ENCODE results near the gene NODAL.

Gene NODAL

DNA sequence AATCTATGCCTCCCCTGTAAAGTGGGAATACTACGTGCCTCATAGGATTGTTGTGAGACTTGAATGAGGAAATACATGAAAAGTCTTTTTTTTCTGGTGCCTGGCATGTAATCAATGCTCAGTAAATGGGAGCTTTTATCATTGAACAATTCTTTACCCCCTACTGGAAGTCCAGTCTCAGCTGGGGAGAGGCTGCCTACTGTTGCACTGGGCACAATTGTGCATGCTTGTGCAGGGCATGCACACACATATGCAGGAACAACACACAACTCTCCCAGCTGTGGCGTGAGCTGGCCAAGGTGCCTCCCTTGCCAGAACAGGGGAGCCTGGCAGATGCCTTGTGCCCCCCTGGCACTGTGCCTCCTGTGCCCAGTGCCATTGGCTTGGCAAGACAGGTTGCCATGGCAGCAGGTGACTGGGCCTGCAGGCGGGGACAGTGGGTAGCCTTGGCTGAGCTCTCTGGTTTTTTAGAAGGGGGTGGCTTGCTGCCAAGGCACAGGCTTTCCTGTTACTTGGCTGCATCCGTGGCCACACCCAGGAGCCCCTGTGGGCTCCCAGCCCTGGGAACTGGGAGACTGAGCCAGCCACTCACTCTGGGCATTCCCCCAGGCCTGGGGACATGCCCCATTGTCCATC is 21.0 kb upstream of the NODAL start:
- DNase-seq (ENCODE audit: low spot score), result peak; percentile 73

DNA sequence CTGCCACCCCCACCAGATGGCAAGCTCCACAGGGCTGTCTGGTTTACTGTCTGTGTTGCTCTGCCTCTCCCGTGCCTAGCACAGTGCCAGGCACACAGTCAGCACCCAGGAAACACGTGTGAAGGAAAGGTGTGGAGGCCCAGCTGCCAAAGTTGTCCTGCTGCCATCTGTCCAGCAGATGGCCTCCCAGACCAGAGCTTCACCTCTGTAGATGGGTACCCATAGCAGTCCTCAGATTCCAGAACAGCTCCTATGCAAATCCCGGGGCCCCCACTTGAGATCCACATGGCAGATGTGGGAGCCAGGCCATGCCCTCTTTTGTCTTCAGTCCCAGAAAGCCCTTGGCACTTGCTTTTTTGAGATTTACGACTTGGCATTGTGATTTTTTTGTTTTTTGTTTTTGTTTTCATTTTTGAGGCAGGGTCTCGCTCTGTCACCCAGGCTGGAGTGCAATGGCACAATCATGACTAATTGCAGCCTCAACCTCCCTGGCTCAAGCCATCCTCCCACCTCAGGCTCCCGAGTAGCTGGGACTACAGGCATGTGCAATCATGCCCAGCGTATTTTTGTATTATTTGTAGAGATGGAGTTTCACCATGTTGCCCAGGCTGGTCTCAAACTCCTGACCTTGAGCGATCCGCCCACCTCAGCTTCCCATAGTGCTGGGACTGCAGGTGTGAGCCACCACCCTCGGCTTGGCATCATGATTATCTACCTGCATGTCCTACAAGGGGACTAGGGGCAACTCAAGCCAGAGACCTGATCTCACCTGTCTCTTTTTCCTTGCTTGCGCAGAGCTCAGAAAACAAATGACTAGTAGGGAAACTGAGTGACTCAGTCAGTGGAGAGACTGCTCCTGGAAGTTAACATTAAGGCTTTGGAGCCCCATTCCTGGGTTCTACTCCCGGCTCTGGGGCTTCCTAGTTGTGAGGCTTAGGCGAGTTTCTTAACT is 20.2 kb upstream of the NODAL start:
- DNase-seq (ENCODE audit: low spot score), result peak; percentile 57

GRCh38 chr10:70459774-70460490 is 18.5 kb upstream of the NODAL start:
- no peak for DNase-seq (ENCODE audit: low spot score)

DNA sequence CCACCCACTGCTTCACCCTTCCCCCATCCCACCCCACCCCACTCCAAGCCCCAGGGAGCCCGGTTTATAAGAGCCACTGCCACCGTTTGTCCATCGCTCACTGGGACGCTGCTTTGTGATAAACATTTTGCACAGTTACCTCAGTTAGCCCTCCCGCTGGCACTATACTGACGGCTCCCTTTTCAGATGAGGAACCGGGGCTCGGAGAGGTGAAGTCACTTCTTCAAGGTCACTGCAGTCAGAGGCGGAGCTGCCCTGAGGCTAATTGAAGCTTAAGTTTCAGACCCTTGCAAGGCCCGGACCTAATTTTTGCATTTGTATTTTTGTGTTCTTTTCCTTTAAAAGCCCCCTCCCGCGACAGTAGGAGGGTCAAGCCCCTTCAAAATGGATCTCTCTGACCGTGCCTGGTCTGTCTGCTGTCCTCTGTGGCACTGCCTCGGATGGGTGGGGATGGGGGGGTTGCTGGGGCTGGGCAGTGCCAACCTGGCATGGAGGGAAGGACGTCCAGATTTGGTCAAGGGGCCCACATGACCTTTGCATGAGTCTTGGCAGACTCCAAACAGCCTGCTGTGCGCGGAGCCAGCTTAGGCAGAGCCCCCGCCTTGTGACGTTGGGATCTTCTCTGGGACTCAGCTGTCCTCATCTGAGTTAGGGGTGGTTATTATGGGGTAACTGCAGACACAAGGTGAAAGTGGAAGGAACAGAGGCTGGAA is 17.7 kb upstream of the NODAL start:
- no peak for DNase-seq (ENCODE audit: low spot score)

DNA sequence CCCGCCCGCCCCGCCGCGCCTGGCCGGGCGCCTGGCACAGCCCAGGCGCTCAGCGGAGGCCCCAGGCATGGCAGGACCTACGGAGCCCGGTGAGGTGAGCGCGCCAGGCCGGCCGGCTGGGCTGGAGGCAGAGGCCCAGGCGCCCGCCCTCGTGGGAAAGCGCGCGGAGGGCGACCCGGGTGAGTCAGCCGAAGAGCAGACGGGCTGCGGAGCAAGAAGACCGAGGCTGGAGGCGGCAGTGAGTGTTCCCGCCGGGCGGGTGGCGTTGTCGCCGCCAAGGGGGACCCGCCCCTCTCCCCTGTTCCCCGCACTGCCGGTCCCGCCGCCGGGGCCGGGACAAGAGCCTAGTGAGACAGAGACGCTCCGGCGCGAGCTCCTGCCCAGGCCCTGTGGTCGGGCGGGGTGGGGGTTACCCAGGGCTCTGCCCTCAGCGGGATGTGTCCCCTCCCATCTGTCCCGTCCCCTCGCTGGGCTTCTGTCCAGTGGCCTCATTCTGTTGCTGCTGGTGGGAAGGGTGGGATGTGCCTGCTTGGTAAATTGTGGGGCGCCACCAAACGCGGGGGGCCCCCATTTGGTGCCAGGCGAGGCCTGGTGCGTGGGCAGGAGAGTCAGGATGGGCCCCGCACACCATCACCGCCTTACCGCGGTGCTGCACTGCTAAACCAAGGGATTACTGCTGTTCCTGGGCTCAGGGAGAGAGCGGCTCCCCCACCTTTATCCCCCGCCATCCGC is 17.0 kb upstream of the NODAL start:
- no peak for DNase-seq (ENCODE audit: low spot score)

DNA sequence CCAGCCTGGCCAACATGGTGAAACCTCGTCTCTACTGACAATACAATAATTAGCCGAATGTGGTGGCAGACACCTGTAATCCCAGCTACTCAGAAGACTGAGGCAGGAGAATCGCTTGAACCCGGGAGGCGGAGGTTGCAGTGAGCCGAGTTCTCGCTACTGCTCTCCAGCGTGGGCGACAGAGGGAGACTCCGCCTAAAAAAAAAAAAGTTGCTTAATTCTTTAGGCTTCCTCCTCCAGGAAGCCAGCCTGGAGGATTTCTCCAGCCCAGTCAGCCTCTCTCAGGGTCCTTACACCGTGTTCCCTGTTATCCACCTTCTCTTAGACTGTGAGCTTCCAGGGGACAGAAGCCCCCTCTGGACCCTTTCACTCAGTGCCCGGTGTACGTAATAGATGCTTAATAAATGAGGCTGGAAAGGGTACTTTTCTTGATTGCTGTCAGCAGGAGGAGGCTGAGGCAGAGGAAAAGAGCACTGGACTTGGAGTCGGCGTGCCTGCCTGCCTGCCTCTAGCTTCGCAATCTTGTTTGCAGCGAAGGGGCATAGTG is 16.4 kb upstream of the NODAL start:
- DNase-seq (ENCODE audit: low spot score), result no peak

DNA sequence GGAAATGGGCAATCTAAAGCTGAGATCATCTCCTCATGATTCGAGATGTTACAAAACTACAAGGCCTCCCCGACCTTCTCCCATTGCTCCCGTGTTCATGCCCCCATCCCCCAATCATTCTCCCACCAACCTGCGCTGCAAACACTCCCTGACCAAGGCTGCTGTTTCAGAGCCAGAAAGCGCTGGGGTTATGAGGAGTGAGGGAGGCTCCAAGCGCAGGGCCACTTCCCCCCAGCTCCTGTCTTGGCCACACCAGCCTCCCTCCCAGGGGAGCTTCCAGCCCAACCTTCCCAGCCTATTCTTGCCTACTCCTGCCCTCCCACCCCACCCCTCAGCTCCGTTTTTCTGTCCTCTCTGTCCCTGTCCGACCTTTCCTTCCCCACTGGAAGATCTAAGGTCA is 14.7 kb upstream of the NODAL start:
- no peak for DNase-seq (ENCODE audit: low spot score)

DNA sequence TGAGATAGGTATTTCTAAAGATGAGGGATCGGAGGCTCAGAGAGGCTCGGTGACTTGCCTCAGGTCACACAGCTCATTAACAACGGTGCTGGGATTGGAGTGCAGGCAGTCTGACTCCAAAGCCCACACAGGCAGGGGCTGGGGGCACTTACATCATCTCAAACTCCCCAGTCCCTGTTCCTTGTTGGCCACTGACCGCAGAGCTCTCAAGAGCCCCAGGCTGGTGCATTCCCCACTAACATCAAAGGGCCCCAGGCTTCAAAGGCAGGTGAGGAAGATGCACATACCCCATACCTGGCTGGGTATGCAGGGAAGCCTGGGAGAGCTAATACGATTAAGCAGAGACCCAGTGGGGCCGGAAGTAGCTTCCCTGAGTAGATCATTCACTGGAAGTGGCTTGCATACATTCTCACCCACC is 13.7 kb upstream of the NODAL start:
- no peak for DNase-seq (ENCODE audit: low spot score)

GRCh38 chr10:70448236-70448635 is 6.8 kb upstream of the NODAL start:
- no peak for DNase-seq (ENCODE audit: low spot score)

- no peak for DNase-seq (ENCODE audit: low spot score)
Measured at GRCh38 chr10:70445718-70446657, 4.5 kb upstream of the NODAL start.

GRCh38 chr10:70444744-70445143 is 3.3 kb upstream of the NODAL start:
- DNase-seq (ENCODE audit: low spot score), result no peak

DNA sequence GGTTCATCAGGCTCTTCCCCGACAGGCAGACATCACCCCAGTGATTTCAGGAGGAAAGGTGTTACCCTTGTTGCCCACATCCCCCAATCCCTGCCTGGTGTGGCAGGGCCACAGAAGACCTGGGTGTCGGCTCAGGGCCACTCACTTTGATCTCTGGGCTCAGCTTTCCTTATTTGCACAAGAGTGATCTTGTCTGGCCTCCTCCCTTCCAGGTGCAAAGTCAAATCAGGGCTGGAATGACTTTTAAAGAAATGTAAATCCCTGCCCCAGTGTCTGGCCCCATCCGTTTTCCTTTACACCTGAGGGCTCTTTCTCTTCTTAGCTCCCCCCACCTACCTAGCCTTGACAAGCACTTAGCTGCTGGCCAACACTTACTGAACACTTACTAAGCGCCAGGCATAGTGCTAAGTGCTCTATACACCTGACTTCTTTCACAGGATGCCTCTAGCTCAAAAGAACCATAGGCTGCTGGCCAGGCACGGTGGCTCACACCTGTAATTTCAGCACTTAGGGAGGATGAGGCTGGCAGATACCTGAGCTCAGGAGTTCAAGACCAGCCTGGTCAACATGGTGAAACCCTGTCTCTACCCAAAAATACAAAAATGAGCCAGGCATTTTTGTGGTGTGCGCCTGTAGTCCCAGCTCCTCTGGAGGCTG is 979 bp upstream of the NODAL start:
- no peak for DNase-seq (ENCODE audit: low spot score)

DNA sequence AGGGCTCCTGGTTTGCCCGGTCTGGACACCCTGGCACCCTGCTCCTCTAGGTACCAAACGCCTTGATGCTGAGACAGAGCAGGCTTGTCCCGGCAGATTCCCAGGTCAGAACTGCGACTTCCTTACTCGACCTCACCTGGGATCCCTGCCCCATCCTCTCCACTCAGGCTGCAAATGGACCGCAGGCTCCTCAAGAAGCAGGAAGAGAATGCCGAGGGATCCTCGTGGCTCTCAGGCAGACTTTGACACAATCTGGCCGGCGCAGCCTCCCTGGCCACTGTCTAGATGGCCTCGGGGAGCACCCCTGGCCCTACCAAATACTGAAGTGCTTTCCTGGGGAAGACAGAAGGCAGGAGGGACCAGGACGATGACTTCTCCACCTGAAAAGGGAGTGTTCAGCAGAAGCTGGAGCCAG is 421 bp upstream of the NODAL start:
- no peak for DNase-seq (ENCODE audit: low spot score)

DNA sequence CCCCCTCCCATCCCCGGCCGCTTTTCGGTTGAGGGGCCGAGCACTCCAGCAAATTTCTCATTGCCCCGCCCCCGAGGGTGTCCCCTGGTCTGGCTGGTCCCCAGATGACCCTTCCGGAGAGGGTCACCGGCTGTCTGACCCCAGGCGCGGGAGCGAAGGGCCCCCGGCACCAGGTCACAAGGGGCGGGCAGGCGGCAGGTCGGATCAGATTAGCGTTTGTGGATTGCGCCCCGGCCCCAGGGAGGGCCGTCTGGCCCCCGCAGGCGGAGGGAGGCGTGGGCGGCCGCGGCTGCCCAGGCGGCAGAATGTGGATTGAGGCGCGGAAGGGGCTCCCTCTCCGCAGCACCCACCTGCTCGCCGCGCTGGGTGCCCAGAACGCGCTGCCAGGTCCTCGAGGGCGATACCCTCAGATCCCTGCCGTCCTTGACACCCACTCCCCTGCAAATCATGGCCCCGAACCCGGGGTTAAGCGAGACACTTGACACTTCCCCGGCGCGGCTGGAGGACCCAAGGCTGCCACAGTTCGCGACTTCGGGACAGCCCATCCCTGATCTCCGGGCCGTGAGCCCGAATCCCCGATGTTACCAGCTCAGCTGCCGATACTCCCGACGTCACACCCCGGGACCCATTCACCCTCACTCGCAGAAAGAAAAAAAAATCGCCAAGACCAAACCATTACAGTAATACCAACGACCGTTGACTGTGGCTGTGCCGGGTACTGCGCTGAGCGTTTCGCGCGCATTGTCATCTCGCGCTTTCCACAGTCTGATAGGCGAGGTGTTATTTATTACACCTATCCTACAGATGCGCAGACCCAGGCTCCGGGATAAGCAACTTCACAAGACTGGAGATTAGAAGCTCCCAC is 953 bp downstream of the NODAL start:
- DNase-seq (ENCODE audit: low spot score), result no peak

DNA sequence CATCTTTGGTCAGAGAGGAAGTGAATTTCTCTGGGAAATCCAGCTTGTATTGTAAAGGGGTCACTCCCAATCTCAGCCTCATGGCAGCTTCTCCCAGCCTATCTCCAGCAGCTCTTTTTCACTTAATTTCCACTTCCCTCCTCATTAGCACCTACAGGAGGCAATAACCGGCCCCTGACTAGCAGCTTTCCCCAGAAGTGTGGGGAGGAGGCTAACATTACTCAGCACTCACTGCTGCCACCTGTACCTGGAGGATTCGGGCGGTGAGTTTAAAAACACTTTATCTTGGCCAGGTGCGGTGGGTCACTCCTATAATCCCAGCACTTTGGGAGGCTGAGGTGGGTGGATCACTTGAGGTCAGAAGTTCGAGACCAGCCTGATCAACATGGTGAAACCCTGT is 3.8 kb downstream of the NODAL start:
- no peak for DNase-seq (ENCODE audit: low spot score)

DNA sequence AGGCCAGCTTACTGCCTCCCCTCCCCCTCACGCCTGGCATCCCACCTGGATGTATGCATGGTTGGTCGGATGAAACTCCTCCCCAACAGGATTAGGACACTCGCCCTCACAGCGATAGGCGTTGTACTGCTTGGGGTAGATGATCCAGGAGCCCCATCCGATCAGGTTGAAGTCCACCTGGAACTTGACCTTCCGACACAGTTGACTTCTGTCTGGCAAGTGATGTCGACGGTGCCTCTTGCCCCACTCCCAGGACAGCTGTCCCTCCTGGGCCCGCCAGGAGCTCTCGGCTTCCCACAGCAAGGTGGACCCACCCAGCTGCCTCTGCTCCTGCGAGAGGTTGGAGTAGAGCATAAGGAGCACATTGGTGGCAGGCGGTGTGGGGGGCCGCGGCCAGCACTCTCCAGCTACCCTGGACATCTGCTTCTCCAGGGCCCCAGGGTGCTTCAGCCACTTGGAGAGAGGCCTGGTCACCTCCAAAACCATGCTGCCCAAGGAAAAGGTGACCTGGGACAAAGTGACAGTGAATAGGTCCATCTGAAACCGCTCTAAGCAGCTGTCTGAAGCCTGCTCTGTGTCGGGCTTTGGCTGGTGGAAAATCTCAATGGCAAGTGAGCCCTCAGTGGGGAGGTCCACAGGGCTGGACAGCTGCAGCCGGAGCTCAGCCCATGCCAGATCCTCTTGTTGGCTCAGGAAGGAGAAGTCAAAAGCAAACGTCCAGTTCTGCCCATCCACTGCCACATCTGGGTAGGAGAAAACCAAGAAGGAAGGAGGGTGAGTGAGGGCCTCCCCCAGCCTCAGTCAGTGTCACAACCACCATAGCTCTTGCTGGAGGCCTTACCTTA is 6.0 kb downstream of the NODAL start:
- no peak for DNase-seq (ENCODE audit: low spot score)

DNA sequence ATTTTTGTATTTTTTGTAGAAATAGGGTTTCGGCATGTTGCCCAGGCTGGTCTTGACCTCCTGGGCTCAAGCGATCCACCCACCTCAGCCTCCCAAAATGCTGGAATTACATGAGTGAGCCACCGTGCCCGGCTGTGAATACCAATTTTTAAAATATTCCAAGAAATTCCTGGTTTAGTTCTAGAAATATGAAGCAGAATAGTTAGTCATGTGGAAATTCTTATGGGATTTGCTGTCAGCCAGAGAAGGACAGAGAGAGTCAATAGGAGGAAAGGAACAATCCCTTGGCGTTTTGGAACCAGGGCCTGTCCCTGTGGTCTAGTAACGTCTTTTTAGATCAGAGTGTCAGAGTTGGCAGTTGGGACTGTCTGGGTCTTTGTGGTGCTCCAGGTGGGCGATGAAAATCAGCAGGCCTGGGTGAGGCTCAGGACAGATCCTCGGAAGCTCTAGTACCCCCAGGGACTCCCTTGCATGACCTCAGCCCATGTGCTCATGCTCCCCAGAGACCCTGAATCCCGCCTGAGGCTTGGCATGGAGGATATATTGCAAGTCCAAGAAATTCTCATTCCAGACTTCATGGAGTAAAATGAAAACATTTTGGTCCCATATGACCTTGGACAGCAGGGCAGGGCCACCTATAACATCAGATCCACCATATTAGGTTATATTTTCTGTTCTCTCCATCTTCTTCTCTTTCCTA is 7.8 kb downstream of the NODAL start:
- no peak for DNase-seq (ENCODE audit: low spot score)
